Measurements from ENCODE around the gene SCGN. TPM values are rescaled to one million over a fixed set of nuclear protein-coding genes. Genes with fewer than 3 reads are reported as not detected.

SCGN gene
- total and polyA plus RNA-seq, 9 of the 15 experiments (the other 6 are each of a cell fraction or from before 2014, with no cell fraction given) = not detected

- TF ChIP-seq SOX6 (IDR thresholded peaks at IDR 0.05) (peak; percentile 52), KHSRP (IDR thresholded peaks at IDR 0.05) (no peak), PML (IDR thresholded peaks at IDR 0.05; ENCODE audit: low read length) (peak; percentile 84), ZNF280B (CRISPR knock-in tag; IDR thresholded peaks at IDR 0.05) (no peak), PRPF4 (IDR thresholded peaks at IDR 0.05; ENCODE audit: insufficient read depth, low read depth, low read length, poor library complexity, severe bottlenecking) (no peak), TAF7 (tag; IDR thresholded peaks at IDR 0.05) (no peak), MITF (IDR thresholded peaks at IDR 0.05) (no peak), FOXA3 (CRISPR knock-in tag; conservative IDR thresholded peaks at IDR 0.05 in 1 of 2, IDR thresholded peaks at IDR 0.05 in 1 of 2) (peak in 1 of 2 experiments; percentile 93; a peak in 2 of 4 replicates), SMAD4 (CRISPR knock-in tag; conservative IDR thresholded peaks at IDR 0.05) (peak; percentile 55; the same call in 1 of the 2 replicates), TRIM24 (IDR thresholded peaks at IDR 0.05) (peak; percentile 93 to 94), LCOR (CRISPR knock-in tag; IDR thresholded peaks at IDR 0.05) (no peak), TAL1 (IDR thresholded peaks at IDR 0.05) (peak; percentile 93), DNMT1 (IDR thresholded peaks at IDR 0.05) (no peak), ZFX (CRISPR knock-in tag; IDR thresholded peaks at IDR 0.05) (no peak), NEUROD1 (IDR thresholded peaks at IDR 0.05; ENCODE audit: borderline replicate concordance, low read depth, low read length, partially characterized antibody) (no peak), SRSF1 (IDR thresholded peaks at IDR 0.05; ENCODE audit: low read depth, low read length) (no peak), NKRF (IDR thresholded peaks at IDR 0.05; ENCODE audit: borderline replicate concordance) (no peak), SLC30A9 (CRISPR knock-in tag; IDR thresholded peaks at IDR 0.05) (no peak), TEAD1 (CRISPR knock-in tag; IDR thresholded peaks at IDR 0.05) (peak in 1 of 2 experiments; percentile 52; a peak in 1 of 4 replicates), ZNF830 (CRISPR knock-in tag; IDR thresholded peaks at IDR 0.05) (no peak), SMC3 (conservative IDR thresholded peaks at IDR 0.05; ENCODE audit: insufficient read depth, low read depth, low read length) (no peak), FUS (optimal IDR thresholded peaks at IDR 0.05; ENCODE audit: low read depth, low read length) (no peak), NCOA1 (IDR thresholded peaks at IDR 0.05; ENCODE audit: low read depth) (peak; percentile 61; the same call in 1 of the 2 replicates), ETV1 (tag; conservative IDR thresholded peaks at IDR 0.05; ENCODE audit: low read depth) (no peak), JUND (IDR thresholded peaks at IDR 0.05; ENCODE audit: borderline replicate concordance, low read depth, low read length) (peak; percentile 38; the same call in 1 of the 2 replicates), JUND (tag; IDR thresholded peaks at IDR 0.05; ENCODE audit: borderline replicate concordance, low read depth, low read length) (peak; percentile 12; the same call in 1 of the 3 replicates), DMBX1 (CRISPR knock-in tag; IDR thresholded peaks at IDR 0.05; ENCODE audit: borderline replicate concordance) (peak; percentile 81)
These were observed 46.6 kb downstream of the SCGN start (continued) for GRCh38 chr6:25698631-25699030.

Data from K562 (cell line).